ENCODE results near the gene FAM219B. TPM values are rescaled to one million over a fixed set of nuclear protein-coding genes. Genes with fewer than 3 reads are reported as not detected.
"Not testable (repeated sequence)": the region's sequence is repeated elsewhere in the genome, so short reads cannot be mapped to it uniquely, and the experiment has no call there.

FAM219B gene
- total RNA-seq, 4 donors from 2014 or later: 28.2 to 32.9 (median 31.2) TPM

GRCh38 chr15:74896316-74896715, 10.3 kb downstream of the FAM219B start:
- Histone ChIP-seq H3K27me3 (no peaks in the 10 kb centered on the region), H3K4me1 (peaks cover 8 to 14% of the 10 kb centered on the region in 2 donors), H3K27ac (no peak overlapping the region), H3K4me3 (no peak overlapping the region), H3K36me3 (peaks cover 0 to 60% of the 10 kb centered on the region in 2 donors), H3K9me3 (no peaks in the 10 kb centered on the region)
- intact Hi-C loops (cut with DNase I; ENCODE audit: low total_unique reads): no loop called here
- no peak for ATAC-seq
- TF ChIP-seq CTCF (IDR thresholded peaks at IDR 0.05 in 4 of 5, conservative IDR thresholded peaks at IDR 0.05 in 1 of 5) (no peak), POLR2A (IDR thresholded peaks at IDR 0.05) (no peak)
- no peak for DNase-seq
- in situ Hi-C loops (cut with MboI; ENCODE audit: low sequenced_read_pairs in 4 of 4): no loop called here

- intact Hi-C loops (cut with DNase I; ENCODE audit: low total_unique reads): no loop called here
- H3K4me3 ChIP-seq: no peak overlapping the region
These were observed 10.8 kb downstream of the FAM219B start for GRCh38 chr15:74895830-74896229.

GRCh38 chr15:74894383-74894782, 12.3 kb downstream of the FAM219B start:
- in situ Hi-C loops (cut with MboI; ENCODE audit: low sequenced_read_pairs in 4 of 4); DNase-seq; ATAC-seq; intact Hi-C loops (cut with DNase I; ENCODE audit: low total_unique reads); H3K27ac ChIP-seq; H3K9me3 ChIP-seq; H3K4me3 ChIP-seq; H3K27me3 ChIP-seq: not testable (repeated sequence)
- Histone ChIP-seq H3K36me3 (peaks cover 0 to 40% of the 10 kb centered on the region in 2 donors), H3K4me1 (peaks cover 18 to 21% of the 10 kb centered on the region in 2 donors)

More at GRCh38 chr15:74895830-74896229, 10.8 kb downstream of the FAM219B start:
- peaks cover 7 to 14% of the 10 kb centered on the region in 2 donors for H3K4me1 ChIP-seq
- H3K27me3 ChIP-seq: no peaks in the 10 kb centered on the region
- no peak for TF ChIP-seq POLR2A (IDR thresholded peaks at IDR 0.05)
- TF ChIP-seq CTCF (IDR thresholded peaks at IDR 0.05 in 4 of 5, conservative IDR thresholded peaks at IDR 0.05 in 1 of 5): no peak
- H3K9me3 ChIP-seq: no peaks in the 10 kb centered on the region
- in situ Hi-C loops (cut with MboI; ENCODE audit: low sequenced_read_pairs in 4 of 4): no loop called here
- DNase-seq: no peak
- ATAC-seq: no peak
- H3K27ac ChIP-seq: no peak overlapping the region
- H3K36me3 ChIP-seq: peaks cover 0 to 55% of the 10 kb centered on the region in 2 donors

- no peaks in the 10 kb centered on the region for H3K27me3 ChIP-seq
- H3K9me3 ChIP-seq: no peaks in the 10 kb centered on the region
- H3K36me3 ChIP-seq: peaks cover 0 to 33% of the 10 kb centered on the region in 2 donors
- intact Hi-C loops (cut with DNase I; ENCODE audit: low total_unique reads): no loop called here
- H3K4me3 ChIP-seq: no peak overlapping the region
- TF ChIP-seq CTCF (IDR thresholded peaks at IDR 0.05 in 4 of 5, conservative IDR thresholded peaks at IDR 0.05 in 1 of 5) (no peak), POLR2A (IDR thresholded peaks at IDR 0.05) (no peak)
- DNase-seq (no peak), ATAC-seq (no peak)
- in situ Hi-C loops (cut with MboI; ENCODE audit: low sequenced_read_pairs in 4 of 4): no loop called here
- no peak overlapping the region for H3K27ac ChIP-seq
- peaks cover 25 to 28% of the 10 kb centered on the region in 2 donors for H3K4me1 ChIP-seq
These were observed 13.0 kb downstream of the FAM219B start for GRCh38 chr15:74893627-74894026.

GRCh38 chr15:74892931-74893330, 13.7 kb downstream of the FAM219B start:
- in situ Hi-C loops (cut with MboI; ENCODE audit: low sequenced_read_pairs in 4 of 4): no loop called here
- Histone ChIP-seq H3K36me3 (peaks cover 0 to 26% of the 10 kb centered on the region in 2 donors), H3K9me3 (no peaks in the 10 kb centered on the region), H3K4me3 (no peak overlapping the region), H3K27ac (no peak overlapping the region), H3K27me3 (no peaks in the 10 kb centered on the region), H3K4me1 (peaks cover 25 to 28% of the 10 kb centered on the region in 2 donors)
- no peak for ATAC-seq
- intact Hi-C loops (cut with DNase I; ENCODE audit: low total_unique reads): no loop called here
- TF ChIP-seq POLR2A (IDR thresholded peaks at IDR 0.05): no peak
- TF ChIP-seq CTCF (IDR thresholded peaks at IDR 0.05 in 4 of 5, conservative IDR thresholded peaks at IDR 0.05 in 1 of 5): no peak
- no peak for DNase-seq

Measured in gastrocnemius medialis (tissue), 4 donors.